ENCODE data around the gene ZNF407. TPM values are rescaled to one million over a fixed set of nuclear protein-coding genes. Genes with fewer than 3 reads are reported as not detected.

Gene ZNF407
- total and polyA plus RNA-seq, 8 donors: 2.1 to 49.0 (median 14.6) TPM

- no peaks in the 10 kb centered on the region for H3K27me3 ChIP-seq
- no peak for DNase-seq
- TF ChIP-seq CTCF (IDR thresholded peaks at IDR 0.05) (no peak), EP300 (IDR thresholded peaks at IDR 0.05) (no peak)
- intact Hi-C loops (cut with DNase I; ENCODE audit: low total_unique reads): no loop called here
- no peaks in the 10 kb centered on the region for H3K4me1 ChIP-seq
- no peaks in the 10 kb centered on the region for H3K9me3 ChIP-seq
- WGBS, 5 donors: 79 to 90% (median 80%) methylated on average over 11 of the region's 11 CpGs
- no peak overlapping the region for H3K4me3 ChIP-seq
- H3K27ac ChIP-seq: no peak overlapping the region
- H3K36me3 ChIP-seq: no peaks in the 10 kb centered on the region
Observed at GRCh38 chr18:74734013-74734444, 136.4 kb downstream of the ZNF407 start.

GRCh38 chr18:74739926-74740325, 142.3 kb downstream of the ZNF407 start:
- no peak for DNase-seq
- Histone ChIP-seq H3K4me1 (no peaks in the 10 kb centered on the region), H3K36me3 (no peaks in the 10 kb centered on the region), H3K27me3 (no peaks in the 10 kb centered on the region), H3K27ac (no peak overlapping the region), H3K4me3 (no peak overlapping the region), H3K9me3 (no peaks in the 10 kb centered on the region)
- intact Hi-C loops (cut with DNase I; ENCODE audit: low total_unique reads): no loop called here
- WGBS, 5 donors: 78 to 92% (median 88%) methylated on average over 5 of the region's 5 CpGs
- TF ChIP-seq POLR2AphosphoS5 (IDR thresholded peaks at IDR 0.05) (no peak), POLR2A (IDR thresholded peaks at IDR 0.05) (no peak)

- Histone ChIP-seq H3K4me3 (no peak overlapping the region), H3K9me3 (no peaks in the 10 kb centered on the region), H3K27ac (no peak overlapping the region), H3K4me1 (peaks cover 0 to 8% (median 0%) of the 10 kb centered on the region in 4 donors), H3K27me3 (no peaks in the 10 kb centered on the region), H3K36me3 (no peaks in the 10 kb centered on the region)
- 85 to 90% (median 89%) methylated on average over 5 of the region's 5 CpGs for WGBS, 5 donors
- intact Hi-C loops (cut with DNase I; ENCODE audit: low total_unique reads): no loop called here
- TF ChIP-seq POLR2A (IDR thresholded peaks at IDR 0.05) (no peak), EP300 (IDR thresholded peaks at IDR 0.05) (no peak), POLR2AphosphoS5 (IDR thresholded peaks at IDR 0.05) (no peak), CTCF (IDR thresholded peaks at IDR 0.05) (no peak)
- peak in 1 of 2 donors; percentile 12 for DNase-seq
Observed at GRCh38 chr18:74742573-74743243, 145.0 kb downstream of the ZNF407 start.

GRCh38 chr18:74745633-74746403, 148.1 kb downstream of the ZNF407 start:
- Histone ChIP-seq H3K9me3 (no peaks in the 10 kb centered on the region), H3K27ac (no peak overlapping the region), H3K36me3 (no peaks in the 10 kb centered on the region), H3K4me1 (peaks cover 0 to 8% (median 0%) of the 10 kb centered on the region in 4 donors), H3K27me3 (no peaks in the 10 kb centered on the region), H3K4me3 (no peak overlapping the region)
- intact Hi-C loops (cut with DNase I; ENCODE audit: low total_unique reads): no loop called here
- WGBS, 5 donors: 73 to 85% (median 77%) methylated on average over 10 of the region's 10 CpGs
- TF ChIP-seq EP300 (IDR thresholded peaks at IDR 0.05): no peak
- TF ChIP-seq POLR2AphosphoS5 (IDR thresholded peaks at IDR 0.05): no peak
- no peak for TF ChIP-seq CTCF (IDR thresholded peaks at IDR 0.05)
- TF ChIP-seq POLR2A (IDR thresholded peaks at IDR 0.05): no peak
- no peak for DNase-seq

Measured in stomach (tissue), 9 donors.